Transverse colon (tissue), 4 donors: ENCODE measurements around the gene KRT26. TPM values are rescaled to one million over a fixed set of nuclear protein-coding genes. Genes with fewer than 3 reads are reported as not detected.

Source experiments
- DNase-seq: peaks from one replicate; pipeline ENCODE4 v3.0.0-alpha.2; 2019
- H3K27ac ChIP-seq, 4 donors: fragments of 200-600 bp; sonication (generic); 2 replicates each; pipeline ENCODE4 v1.5.1; 2016 to 2018; ENCODE audit warnings: inconsistent platforms in 4 of 4
- H3K27me3 ChIP-seq: fragments of 200-600 bp; sonication (generic); 2 replicates; pipeline ENCODE4 v1.5.1; 2017; ENCODE audit warnings: inconsistent platforms
- H3K36me3 ChIP-seq, 4 donors: fragments of 200-600 bp; sonication (generic); 2 replicates each; pipeline ENCODE4 v1.5.1; 2017 to 2019; ENCODE audit warnings: inconsistent platforms in 4 of 4
- H3K4me1 ChIP-seq, 4 donors: fragments of 200-600 bp; sonication (generic); 2 replicates each; pipeline ENCODE4 v1.5.1; 2017 to 2020; ENCODE audit warnings: inconsistent platforms in 4 of 4
- H3K4me3 ChIP-seq, 4 donors: fragments of 200-600 bp; sonication (generic); 1 replicate in 1 of 4; 2 replicates in 3 of 4; pipeline versions ENCODE4 v1.5.1 to v1.6.1; 2017 to 2019; ENCODE audit warnings: inconsistent platforms in 4 of 4
- H3K9me3 ChIP-seq, 2 donors: fragments of 200-600 bp; sonication (generic); 2 replicates each; pipeline ENCODE4 v1.5.1; 2017 to 2019; ENCODE audit warnings: inconsistent platforms in 2 of 2
- EP300 ChIP-seq: sonication (generic); formaldehyde crosslinking; IDR thresholded peaks from one replicate; pipeline ENCODE4 v1.6.1; 2017; ENCODE audit warnings: antibody characterized with exemption, low read depth
- POLR2A ChIP-seq: fragments of 450-650 bp; IDR thresholded peaks from one replicate; pipeline ENCODE4 v1.6.1; 2016; ENCODE audit warnings: antibody characterized with exemption, mild to moderate bottlenecking, moderate library complexity
- POLR2AphosphoS5 ChIP-seq, 3 donors: sonication (generic); formaldehyde crosslinking; IDR thresholded peaks; one replicate each; pipeline ENCODE4 v1.6.1; 2016; ENCODE audit warnings: antibody characterized with exemption in 3 of 3
- WGBS, 2 donors: methylation state at CpG; one replicate each; pipeline ENCODE4 v1.1.5; 2018; ENCODE audit warnings: low coverage in 1 of 2; 5-methylcytosine and 5-hydroxymethylcytosine counted together
- in situ Hi-C, 4 donors: fragments of 200-750 bp; cut with MboI; loops; one replicate each; pipeline versions ENCODE4 v1.15.0 to v1.15.1; 2017; ENCODE audit warnings: low sequenced_read_pairs in 3 of 4, low pct_ligation_motif_present in 1 of 4, low pct_unique_long_range_greater_than_20kb in 1 of 4
- intact Hi-C: fragments of 100-400 bp; cut with DNase I; formaldehyde crosslinking; loops from one replicate; pipeline ENCODE4 v1.15.1; 2023; ENCODE audit warnings: low total_unique reads
- total RNA-seq, 4 donors: library from RNA; depleted of rRNA; stranded (reverse); fragments of >200 nt; gene quantifications; one replicate each; pipeline ENCODE4 v1.1.0, GENCODE V29; 2016
- TF ChIP-seq, protein P1 (sequence below), 5 experiments: fragments of 200-600 bp in 3 of 5; fragments of 450-650 bp in 2 of 5; sonication (generic) in 3 of 5; IDR thresholded peaks; 1 replicate in 2 of 5; 2 replicates in 3 of 5; pipeline ENCODE4 v1.5.1; 2016 to 2017; ENCODE audit warnings: antibody characterized with exemption in 5 of 5, inconsistent platforms in 3 of 5, mild to moderate bottlenecking in 2 of 5, moderate library complexity in 1 of 5

The KRT26 gene
- total RNA-seq, 4 donors from 2014 or later, result not detected

GRCh38 chr17:40730970-40731369 is 41.0 kb downstream of the KRT26 start:
- H3K9me3 ChIP-seq, result no peaks in the 10 kb centered on the region
- no peaks in the 10 kb centered on the region for H3K36me3 ChIP-seq
- no peak overlapping the region for H3K27ac ChIP-seq
- no peak overlapping the region for H3K4me3 ChIP-seq
- in situ Hi-C loops, result no loop called here
- no peak for DNase-seq
- peaks cover 13% of the 10 kb centered on the region for H3K27me3 ChIP-seq
- H3K4me1 ChIP-seq, result no peaks in the 10 kb centered on the region
- TF ChIP-seq POLR2AphosphoS5 (IDR thresholded peaks at IDR 0.05) (no peak), POLR2A (no peak), EP300 (no peak)
- TF ChIP-seq, protein P1, sequence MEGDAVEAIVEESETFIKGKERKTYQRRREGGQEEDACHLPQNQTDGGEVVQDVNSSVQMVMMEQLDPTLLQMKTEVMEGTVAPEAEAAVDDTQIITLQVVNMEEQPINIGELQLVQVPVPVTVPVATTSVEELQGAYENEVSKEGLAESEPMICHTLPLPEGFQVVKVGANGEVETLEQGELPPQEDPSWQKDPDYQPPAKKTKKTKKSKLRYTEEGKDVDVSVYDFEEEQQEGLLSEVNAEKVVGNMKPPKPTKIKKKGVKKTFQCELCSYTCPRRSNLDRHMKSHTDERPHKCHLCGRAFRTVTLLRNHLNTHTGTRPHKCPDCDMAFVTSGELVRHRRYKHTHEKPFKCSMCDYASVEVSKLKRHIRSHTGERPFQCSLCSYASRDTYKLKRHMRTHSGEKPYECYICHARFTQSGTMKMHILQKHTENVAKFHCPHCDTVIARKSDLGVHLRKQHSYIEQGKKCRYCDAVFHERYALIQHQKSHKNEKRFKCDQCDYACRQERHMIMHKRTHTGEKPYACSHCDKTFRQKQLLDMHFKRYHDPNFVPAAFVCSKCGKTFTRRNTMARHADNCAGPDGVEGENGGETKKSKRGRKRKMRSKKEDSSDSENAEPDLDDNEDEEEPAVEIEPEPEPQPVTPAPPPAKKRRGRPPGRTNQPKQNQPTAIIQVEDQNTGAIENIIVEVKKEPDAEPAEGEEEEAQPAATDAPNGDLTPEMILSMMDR (IDR thresholded peaks at IDR 0.05), result no peak
- intact Hi-C loops, result no loop called here
- 62 to 71% methylated on average over 1 of the region's 1 CpG for WGBS, 2 donors

- 61 to 63% methylated on average over 7 to 8 of the region's 8 CpGs for WGBS, 2 donors
- intact Hi-C loops (no loop called here), in situ Hi-C loops (loop anchor here in 1 of 4 donors (10.0 kb wide), 1 partner anchor 113 kb away; no protein-coding TSS in a partner anchor)
- Histone ChIP-seq H3K36me3 (no peaks in the 10 kb centered on the region), H3K4me1 (no peaks in the 10 kb centered on the region), H3K9me3 (no peaks in the 10 kb centered on the region), H3K27ac (no peak overlapping the region), H3K4me3 (no peak overlapping the region), H3K27me3 (peaks cover 12% of the 10 kb centered on the region)
- no peak for DNase-seq
- TF ChIP-seq, protein P1 (IDR thresholded peaks at IDR 0.05), result no peak
- TF ChIP-seq POLR2AphosphoS5 (IDR thresholded peaks at IDR 0.05) (no peak), EP300 (no peak), POLR2A (no peak)
These were observed 44.4 kb downstream of the KRT26 start for GRCh38 chr17:40727447-40728231.

DNA sequence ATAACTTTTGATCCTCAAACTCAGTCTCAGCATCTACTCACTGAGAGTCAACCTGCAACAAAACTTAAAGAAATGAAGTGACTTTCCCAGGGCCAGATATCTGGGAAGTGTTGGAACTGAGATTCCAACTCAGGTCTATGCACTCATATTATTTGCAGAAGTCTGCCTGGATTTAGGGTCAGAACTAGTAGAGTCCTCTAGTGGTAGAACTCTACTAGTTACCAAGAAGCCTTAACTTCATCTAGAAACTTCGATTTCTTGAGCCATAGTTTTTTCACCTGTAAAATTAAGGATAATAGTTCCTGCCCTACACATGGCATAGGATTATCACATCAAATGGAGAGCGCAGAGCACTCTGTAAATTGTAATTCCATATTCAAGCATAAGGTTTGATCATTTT is 45.1 kb downstream of the KRT26 start:
- H3K27me3 ChIP-seq, result peaks cover 12% of the 10 kb centered on the region
- no peaks in the 10 kb centered on the region for H3K4me1 ChIP-seq
- H3K9me3 ChIP-seq, result no peaks in the 10 kb centered on the region
- TF ChIP-seq EP300, result no peak
- TF ChIP-seq, protein P1 (IDR thresholded peaks at IDR 0.05), result peak in 4 of 5 experiments; percentile 14 to 34 (median 24)
- no peak overlapping the region for H3K27ac ChIP-seq
- H3K36me3 ChIP-seq, result no peaks in the 10 kb centered on the region
- intact Hi-C loops, result no loop called here
- 33 to 65% methylated on average over 1 to 2 of the region's 2 CpGs for WGBS, 2 donors
- no peak for DNase-seq
- no peak overlapping the region for H3K4me3 ChIP-seq
- in situ Hi-C loops, result loop anchor here in 1 of 4 donors (10.0 kb wide), 1 partner anchor 112 kb away; no protein-coding TSS in a partner anchor

GRCh38 chr17:40724656-40725055 is 47.3 kb downstream of the KRT26 start:
- intact Hi-C loops (no loop called here), in situ Hi-C loops (loop anchor here in 1 of 4 donors (10.0 kb wide), 1 partner anchor 110 kb away; no protein-coding TSS in a partner anchor)
- no peaks in the 10 kb centered on the region for H3K4me1 ChIP-seq
- H3K4me3 ChIP-seq, result no peak overlapping the region
- 41% methylated on average over 1 of the region's 1 CpG; no CpG with 5 or more reads in 1 of the 2 donors for WGBS, 2 donors
- H3K27ac ChIP-seq, result no peak overlapping the region
- TF ChIP-seq EP300, result no peak
- no peak for TF ChIP-seq POLR2A
- TF ChIP-seq, protein P1 (IDR thresholded peaks at IDR 0.05), result no peak
- TF ChIP-seq POLR2AphosphoS5 (IDR thresholded peaks at IDR 0.05), result no peak
- no peaks in the 10 kb centered on the region for H3K9me3 ChIP-seq
- no peaks in the 10 kb centered on the region for H3K36me3 ChIP-seq
- no peak for DNase-seq
- H3K27me3 ChIP-seq, result peaks cover 10% of the 10 kb centered on the region
